H9 (cell line): ENCODE results near the gene NOTCH1. TPM values are rescaled to one million over a fixed set of nuclear protein-coding genes. Genes with fewer than 3 reads are reported as not detected.

Experiments
- DNase-seq: peaks from one replicate; pipeline ENCODE4 v3.0.0-alpha.2; 2017
- H2AFZ ChIP-seq: one replicate; pipeline ENCODE4 v1.6.1; 2013; ENCODE audit warnings: mild to moderate bottlenecking, low read length, control low read depth, moderate library complexity
- H2AK5ac ChIP-seq: 2 replicates; pipeline ENCODE4 v1.6.1; 2013; ENCODE audit warnings: low read length, control low read depth, mixed read lengths; ENCODE audit not compliant: insufficient read length
- H2BK120ac ChIP-seq: one replicate; pipeline ENCODE4 v1.6.1; 2013; ENCODE audit warnings: low read depth, mild to moderate bottlenecking, low read length, control low read depth, inconsistent platforms; ENCODE audit not compliant: poor library complexity, severe bottlenecking
- H2BK12ac ChIP-seq: 2 replicates; pipeline ENCODE4 v1.6.1; 2013; ENCODE audit warnings: low read length, control low read depth, mixed read lengths, low read depth; ENCODE audit not compliant: insufficient read length
- H2BK15ac ChIP-seq: 2 replicates; pipeline ENCODE4 v1.6.1; 2013; ENCODE audit warnings: low read depth, low read length, control low read depth
- H2BK20ac ChIP-seq: one replicate; pipeline ENCODE4 v1.6.1; 2013; ENCODE audit warnings: low read depth, mild to moderate bottlenecking, low read length, control low read depth, inconsistent platforms; ENCODE audit not compliant: poor library complexity, severe bottlenecking
- H2BK5ac ChIP-seq: 2 replicates; pipeline ENCODE4 v1.6.1; 2013; ENCODE audit warnings: low read length, control low read depth, mixed read lengths; ENCODE audit not compliant: insufficient read length
- H3K14ac ChIP-seq: 2 replicates; pipeline ENCODE4 v1.6.1; 2013; ENCODE audit warnings: low read length, control low read depth; ENCODE audit not compliant: insufficient read depth
- H3K18ac ChIP-seq: 2 replicates; pipeline ENCODE4 v1.6.1; 2013; ENCODE audit warnings: low read depth, mild to moderate bottlenecking, mixed read lengths, low read length, control low read depth; ENCODE audit not compliant: insufficient read length
- H3K23ac ChIP-seq: 2 replicates; pipeline ENCODE4 v1.6.1; 2013; ENCODE audit warnings: low read length, control low read depth, mixed read lengths, low read depth; ENCODE audit not compliant: insufficient read length
- H3K23me2 ChIP-seq: 2 replicates; pipeline ENCODE4 v1.6.1; 2013; ENCODE audit warnings: low read depth, mild to moderate bottlenecking, mixed read lengths, low read length, control low read depth; ENCODE audit not compliant: insufficient read length, poor library complexity, severe bottlenecking
- H3K27ac ChIP-seq: 2 replicates; pipeline ENCODE4 v1.5.1; 2013; ENCODE audit warnings: low read length, control low read depth, mixed read lengths, low read depth; ENCODE audit not compliant: insufficient read length
- H3K27me3 ChIP-seq: 2 replicates; pipeline ENCODE4 v1.6.1; 2013; ENCODE audit warnings: low read length, control low read depth, inconsistent platforms; ENCODE audit not compliant: insufficient read depth
- H3K4ac ChIP-seq: 2 replicates; pipeline ENCODE4 v1.6.1; 2013; ENCODE audit warnings: low read depth, mild to moderate bottlenecking, control low read depth, inconsistent platforms, low read length, moderate library complexity
- H3K4me1 ChIP-seq: 2 replicates; pipeline ENCODE4 v1.6.1; 2013; ENCODE audit warnings: low read length, control low read depth, inconsistent platforms; ENCODE audit not compliant: insufficient read depth
- H3K4me2 ChIP-seq: 2 replicates; pipeline ENCODE4 v1.6.1; 2013; ENCODE audit warnings: low read length, control low read depth, mixed read lengths; ENCODE audit not compliant: insufficient read length, insufficient read depth
- H3K56ac ChIP-seq: 2 replicates; pipeline ENCODE4 v1.6.1; 2013; ENCODE audit warnings: low read depth, mild to moderate bottlenecking, mixed read lengths, low read length, control low read depth; ENCODE audit not compliant: insufficient read length
- H3K79me1 ChIP-seq: 2 replicates; pipeline ENCODE4 v1.6.1; 2013; ENCODE audit warnings: low read depth, mild to moderate bottlenecking, moderate library complexity, low read length, control low read depth, inconsistent platforms; ENCODE audit not compliant: insufficient read depth, poor library complexity, severe bottlenecking
- H3K79me2 ChIP-seq: 2 replicates; pipeline ENCODE4 v1.6.1; 2013; ENCODE audit warnings: low read length, control low read depth, inconsistent platforms; ENCODE audit not compliant: insufficient read depth
- H3K9ac ChIP-seq: 2 replicates; pipeline ENCODE4 v1.6.1; 2013; ENCODE audit warnings: low read length, control low read depth, mixed read lengths; ENCODE audit not compliant: insufficient read length; ENCODE audit errors: extremely low read depth
- H3K9me3 ChIP-seq: one replicate; pipeline ENCODE4 v1.6.1; 2013; ENCODE audit warnings: low read depth, low read length, inconsistent platforms; ENCODE audit not compliant: control insufficient read depth
- H3T11ph ChIP-seq: one replicate; pipeline ENCODE4 v1.6.1; 2013; ENCODE audit warnings: mild to moderate bottlenecking, low read length, control low read depth, inconsistent platforms
- H4K20me1 ChIP-seq: one replicate; pipeline ENCODE4 v1.6.1; 2013; ENCODE audit not compliant: control insufficient read depth, insufficient read length, insufficient read depth
- H4K5ac ChIP-seq: 2 replicates; pipeline ENCODE4 v1.6.1; 2013; ENCODE audit warnings: low read depth, mild to moderate bottlenecking, mixed read lengths, low read length, control low read depth; ENCODE audit not compliant: insufficient read length
- H4K8ac ChIP-seq: replicated peaks from 2 replicates; pipeline ENCODE4 v1.6.1; 2013; ENCODE audit warnings: low read length, control low read depth, mixed read lengths, low read depth; ENCODE audit not compliant: insufficient read length
- H4K91ac ChIP-seq: 2 replicates; pipeline ENCODE4 v1.6.1; 2013; ENCODE audit warnings: low read depth, mild to moderate bottlenecking, moderate library complexity, mixed read lengths, low read length, control low read depth; ENCODE audit not compliant: insufficient read length
- H3K27ac Mint-ChIP-seq, 3 experiments: 2 replicates in 2 of 3; 3 replicates in 1 of 3; pipeline ENCODE4 v1.8.0; 2020 to 2021; ENCODE audit warnings: mixed read lengths in 3 of 3, mild to moderate bottlenecking in 1 of 3, moderate library complexity in 1 of 3
- H3K27me3 Mint-ChIP-seq: 2 replicates; pipeline ENCODE4 v1.8.0; 2021; ENCODE audit warnings: low read depth, mild to moderate bottlenecking, moderate library complexity, mixed read lengths
- H3K36me3 Mint-ChIP-seq, 3 experiments: 2 replicates in 2 of 3; 3 replicates in 1 of 3; pipeline ENCODE4 v1.8.0; 2020 to 2021; ENCODE audit warnings: low read depth in 3 of 3, mixed read lengths in 3 of 3; ENCODE audit not compliant: insufficient read depth in 1 of 3
- H3K4me1 Mint-ChIP-seq, 2 experiments: 2 replicates each; pipeline ENCODE4 v1.8.0; 2020; ENCODE audit warnings: mixed read lengths in 2 of 2
- H3K4me3 Mint-ChIP-seq, 2 experiments: 2 replicates in 1 of 2; 3 replicates in 1 of 2; pipeline ENCODE4 v1.8.0; 2020 to 2021; ENCODE audit warnings: mild to moderate bottlenecking in 2 of 2, mixed read lengths in 2 of 2, moderate library complexity in 1 of 2
- H3K9me3 Mint-ChIP-seq, 2 experiments: 2 replicates in 1 of 2; 3 replicates in 1 of 2; pipeline ENCODE4 v1.8.0; 2020; ENCODE audit warnings: mild to moderate bottlenecking in 2 of 2, mixed read lengths in 2 of 2, moderate library complexity in 1 of 2
- CTCF ChIP-seq: fragments of 200-600 bp; sonication (generic); conservative IDR thresholded peaks from 3 replicates; pipeline ENCODE4 v1.8.0; 2021; ENCODE audit warnings: antibody characterized with exemption, mild to moderate bottlenecking
- WGBS: extraction: QIAGEN DNeasy Blood & Tissue Kit; methylation state at CpG from one replicate; pipeline ENCODE4 v1.1.7; 2013; ENCODE audit warnings: missing lambda C conversion rate, low lambda C conversion rate, mixed read lengths; ENCODE audit not compliant: insufficient read length; ENCODE audit errors: extremely low coverage; 5-methylcytosine and 5-hydroxymethylcytosine counted together
- total RNA-seq: library from RNA; stranded (reverse); gene quantifications from 2 replicates; pipeline ENCODE4 v1.2.1, GENCODE V29; 2021

The NOTCH1 gene
- total RNA-seq, 1 experiment from 2014 or later = 71.6 TPM

GRCh38 chr9:136484153-136485048 lies 61.4 kb downstream of the NOTCH1 start:
- Histone ChIP-seq H2BK15ac (no peak overlapping the region), H3K79me2 (peaks cover 24% of the 10 kb centered on the region), H3K4me1 (peaks cover 3% of the 10 kb centered on the region; the same call in 1 of the 2 replicates), H3K9ac (no peak overlapping the region), H3K18ac (no peak overlapping the region), H3K56ac (no peak overlapping the region), H3K27ac (no peak overlapping the region), H3K4ac (no peak overlapping the region), H3K27me3 (no peaks in the 10 kb centered on the region), H2AK5ac (no peak overlapping the region), H3K23ac (no peak overlapping the region), H3K9me3 (no peaks in the 10 kb centered on the region), H4K5ac (no peak overlapping the region), H3K4me2 (peak overlapping the region; percentile 92), H4K8ac (no peak overlapping the region), H3K14ac (no peak overlapping the region), H2BK5ac (no peak overlapping the region), H2BK20ac (no peak overlapping the region), H3T11ph (no peak overlapping the region), H4K91ac (no peak overlapping the region), H2BK12ac (no peak overlapping the region), H3K79me1 (peaks cover 4% of the 10 kb centered on the region), H2BK120ac (no peak overlapping the region), H2AFZ (no peak overlapping the region), H3K23me2 (peaks cover 11% of the 10 kb centered on the region), H4K20me1 (peaks cover 2% of the 10 kb centered on the region)
- TF ChIP-seq CTCF = no peak
- Mint-ChIP-seq H3K27me3 (no peaks in the 10 kb centered on the region; the same call in 1 of the 2 replicates), H3K36me3 (peaks cover 4 to 7% (median 7%) of the 10 kb centered on the region in 3 experiments; a peak in 6 of 7 replicates), H3K27ac (no peak overlapping the region), H3K9me3 (no peaks in the 10 kb centered on the region; a peak in 1 of 5 replicates), H3K4me1 (peaks cover 8 to 14% of the 10 kb centered on the region in 2 experiments), H3K4me3 (peak overlapping the region; percentile 52 to 71)
- WGBS = no CpG with 5 or more reads among the region's 59 CpGs
- DNase-seq = no peak
